Esophagus squamous epithelium (tissue), 5 donors: ENCODE results near the gene BHLHE23. TPM values are rescaled to one million over a fixed set of nuclear protein-coding genes. Genes with fewer than 3 reads are reported as not detected.

Experiments
- DNase-seq: peaks from one replicate; lab custom pipeline; 2025; lab: John Stamatoyannopoulos, UW
- H3K27ac ChIP-seq, 4 donors: fragments of 200-600 bp; sonication (generic); one replicate each; pipeline ENCODE4 v1.5.1; 2016 to 2019; ENCODE audit warnings: mild to moderate bottlenecking in 1 of 4
- H3K27me3 ChIP-seq, 4 donors: fragments of 200-600 bp; sonication (generic); 1 replicate in 3 of 4; 2 replicates in 1 of 4; pipeline versions ENCODE4 v1.5.1 to v1.6.0; 2017 to 2021; ENCODE audit warnings: antibody characterized with exemption in 1 of 4
- H3K36me3 ChIP-seq, 3 donors: fragments of 200-600 bp; sonication (generic); one replicate each; pipeline ENCODE4 v1.5.1; 2016 to 2019
- H3K4me1 ChIP-seq, 3 donors: fragments of 200-600 bp; sonication (generic); one replicate each; pipeline ENCODE4 v1.5.1; 2017 to 2019
- H3K4me3 ChIP-seq, 4 donors: fragments of 200-600 bp; sonication (generic); 1 replicate in 3 of 4; 2 replicates in 1 of 4; pipeline ENCODE4 v1.5.1; 2016 to 2019; ENCODE audit warnings: mild to moderate bottlenecking in 2 of 4, moderate library complexity in 1 of 4
- H3K9me3 ChIP-seq, 3 donors: fragments of 200-600 bp; sonication (generic); one replicate each; pipeline ENCODE4 v1.5.1; 2016 to 2019
- CTCF ChIP-seq, 6 experiments: fragments of 450-650 bp in 4 of 6; fragments of 200-600 bp in 2 of 6; sonication (generic) in 2 of 6; IDR thresholded peaks; one replicate each; pipeline ENCODE4 v1.5.1; 2016 to 2019; ENCODE audit warnings: antibody characterized with exemption in 6 of 6, mild to moderate bottlenecking in 4 of 6, moderate library complexity in 4 of 6
- POLR2A ChIP-seq, 4 donors: fragments of 450-650 bp; IDR thresholded peaks; one replicate each; pipeline ENCODE4 v1.6.1; 2017; ENCODE audit warnings: antibody characterized with exemption in 4 of 4, mild to moderate bottlenecking in 4 of 4, moderate library complexity in 3 of 4
- WGBS, 2 donors: methylation state at CpG; one replicate each; pipeline ENCODE4 v1.1.5; 2018; 5-methylcytosine and 5-hydroxymethylcytosine counted together
- intact Hi-C: fragments of 100-400 bp; cut with DNase I; formaldehyde crosslinking; loops from one replicate; pipeline ENCODE4 v1.15.0; 2022
- total RNA-seq, 4 donors: library from RNA; depleted of rRNA; stranded (reverse); fragments of >200 nt; gene quantifications; one replicate each; pipeline ENCODE4 v1.1.0, GENCODE V29; 2016
- donor health status: DM: yes; HTN: yes; CAD: no.

Gene BHLHE23
- total RNA-seq, 4 donors from 2014 or later = not detected

- peaks cover 0 to 97% (median under 1%) of the 10 kb centered on the region in 4 donors for H3K27me3 ChIP-seq
- TF ChIP-seq POLR2A (IDR thresholded peaks at IDR 0.05) (no peak), CTCF (IDR thresholded peaks at IDR 0.05) (no peak)
- 22 to 35% methylated on average over 6 to 17 of the region's 20 CpGs for WGBS, 2 donors
These were observed 9.2 kb downstream of the BHLHE23 start for GRCh38 chr20:62997417-62998035.

GRCh38 chr20:62996596-62996982 lies 10.2 kb downstream of the BHLHE23 start:
- H3K4me3 ChIP-seq = no peak overlapping the region
- no peak overlapping the region for H3K27ac ChIP-seq
- DNase-seq = no peak
- intact Hi-C loops = no loop called here
- no peak for TF ChIP-seq POLR2A (IDR thresholded peaks at IDR 0.05)
- no peak for TF ChIP-seq CTCF (IDR thresholded peaks at IDR 0.05)
- H3K36me3 ChIP-seq = no peaks in the 10 kb centered on the region
- no peaks in the 10 kb centered on the region for H3K4me1 ChIP-seq
- WGBS, 2 donors = 79 to 92% methylated on average over 11 to 13 of the region's 14 CpGs
- H3K27me3 ChIP-seq = peaks cover 0 to 97% (median 0%) of the 10 kb centered on the region in 4 donors
- H3K9me3 ChIP-seq = no peaks in the 10 kb centered on the region

More at GRCh38 chr20:62997417-62998035, 9.2 kb downstream of the BHLHE23 start:
- DNase-seq = no peak
- Histone ChIP-seq H3K27ac (no peak overlapping the region), H3K9me3 (no peaks in the 10 kb centered on the region), H3K4me1 (no peaks in the 10 kb centered on the region), H3K4me3 (no peak overlapping the region), H3K36me3 (no peaks in the 10 kb centered on the region)
- intact Hi-C loops = no loop called here

- peaks cover 0 to 97% (median 0%) of the 10 kb centered on the region in 4 donors for H3K27me3 ChIP-seq
- no peaks in the 10 kb centered on the region for H3K9me3 ChIP-seq
- WGBS, 2 donors = 77 to 81% methylated on average over 11 to 14 of the region's 25 CpGs
- no peak overlapping the region for H3K4me3 ChIP-seq
- TF ChIP-seq CTCF (IDR thresholded peaks at IDR 0.05) = no peak
- no peak for TF ChIP-seq POLR2A (IDR thresholded peaks at IDR 0.05)
- no peak for DNase-seq
- no peaks in the 10 kb centered on the region for H3K36me3 ChIP-seq
- intact Hi-C loops = no loop called here
- H3K4me1 ChIP-seq = no peaks in the 10 kb centered on the region
- H3K27ac ChIP-seq = no peak overlapping the region
These were observed 10.7 kb downstream of the BHLHE23 start for GRCh38 chr20:62995898-62996595.

- no peaks in the 10 kb centered on the region for H3K9me3 ChIP-seq
- no peak for DNase-seq
- 46 to 74% methylated on average over 5 to 10 of the region's 11 CpGs for WGBS, 2 donors
- no peaks in the 10 kb centered on the region for H3K4me1 ChIP-seq
- no peak overlapping the region for H3K27ac ChIP-seq
- H3K4me3 ChIP-seq = no peak overlapping the region
- peaks cover 0 to 97% (median 0%) of the 10 kb centered on the region in 4 donors for H3K27me3 ChIP-seq
- TF ChIP-seq CTCF (IDR thresholded peaks at IDR 0.05) (no peak), POLR2A (IDR thresholded peaks at IDR 0.05) (no peak)
- no peaks in the 10 kb centered on the region for H3K36me3 ChIP-seq
- intact Hi-C loops = no loop called here
These were observed 11.3 kb downstream of the BHLHE23 start for GRCh38 chr20:62995481-62995880.

- peaks cover 0 to 96% (median 0%) of the 10 kb centered on the region in 4 donors for H3K27me3 ChIP-seq
- H3K4me3 ChIP-seq = no peak overlapping the region
- H3K4me1 ChIP-seq = no peaks in the 10 kb centered on the region
- no peak for DNase-seq
- H3K27ac ChIP-seq = no peak overlapping the region
- H3K9me3 ChIP-seq = no peaks in the 10 kb centered on the region
- WGBS, 2 donors = 44 to 67% methylated on average over 5 to 9 of the region's 19 CpGs
- H3K36me3 ChIP-seq = no peaks in the 10 kb centered on the region
- no peak for TF ChIP-seq CTCF (IDR thresholded peaks at IDR 0.05)
- no peak for TF ChIP-seq POLR2A (IDR thresholded peaks at IDR 0.05)
- intact Hi-C loops = no loop called here
These were observed 11.9 kb downstream of the BHLHE23 start for GRCh38 chr20:62994869-62995281.
